Melanocyte of skin (primary cell): ENCODE measurements around the gene OR1G1. TPM values are rescaled to one million over a fixed set of nuclear protein-coding genes. Genes with fewer than 3 reads are reported as not detected.

Experiments used
- total RNA-seq, 2 donors: library from RNA; depleted of rRNA; stranded (reverse); fragments of >200 nt; gene quantifications; 2 replicates each; pipeline ENCODE4 v1.2.3, GENCODE V29; 2012

OR1G1 gene
- not detected for total RNA-seq

GRCh38 chr17:3127451-3127850, at the start of gene OR1G1:
Gene OR1G1, minus strand, starts transcription at chr17:3127551. Its CDS starts 0 bp downstream, at chr17:3127551.

GRCh38 chr17:3104322-3104721, 23.0 kb downstream of the OR1G1 start, which contains the start of gene OR1D2:
Gene OR1D2, minus strand, starts transcription at chr17:3104422. Its CDS starts 11,426 bp downstream, at chr17:3092996.

Other genes starting within 250 kb of the OR1G1 start
- not detected for gene OR1D5, start 63.9 kb downstream of the OR1G1 start, total RNA-seq
- gene OR1D2, start 23.1 kb downstream of the OR1G1 start, total RNA-seq, result not detected
- gene OR1A2, start 70.0 kb upstream of the OR1G1 start, total RNA-seq, result not detected
- gene OR1A1, start 80.1 kb upstream of the OR1G1 start, total RNA-seq, result not detected
- gene OR3A1, start 170.8 kb upstream of the OR1G1 start, total RNA-seq, result under 1 TPM in 1 of 2 donors, not detected in 1; 0.33 TPM